DOHH2 (cell line): ENCODE measurements around the gene SCPEP1.
A peak's percentile ranks its signal among the peaks of the same experiment; 100 is the strongest.

Experiments
- EZH2phosphoT487 ChIP-seq: fragments of 200-600 bp; sonication (generic); IDR thresholded peaks from 2 replicates; pipeline ENCODE4 v1.6.1; 2017; ENCODE audit warnings: borderline replicate concordance, mild to moderate bottlenecking, antibody characterized with exemption, low read length, moderate library complexity, mixed read lengths
- TF ChIP-seq, protein P1 (sequence below): fragments of 200-600 bp; sonication (generic); IDR thresholded peaks from one replicate; pipeline ENCODE4 v1.5.1; 2014; ENCODE audit warnings: antibody characterized with exemption, mild to moderate bottlenecking, low read depth, low read length; ENCODE audit not compliant: poor library complexity, severe bottlenecking

DNA sequence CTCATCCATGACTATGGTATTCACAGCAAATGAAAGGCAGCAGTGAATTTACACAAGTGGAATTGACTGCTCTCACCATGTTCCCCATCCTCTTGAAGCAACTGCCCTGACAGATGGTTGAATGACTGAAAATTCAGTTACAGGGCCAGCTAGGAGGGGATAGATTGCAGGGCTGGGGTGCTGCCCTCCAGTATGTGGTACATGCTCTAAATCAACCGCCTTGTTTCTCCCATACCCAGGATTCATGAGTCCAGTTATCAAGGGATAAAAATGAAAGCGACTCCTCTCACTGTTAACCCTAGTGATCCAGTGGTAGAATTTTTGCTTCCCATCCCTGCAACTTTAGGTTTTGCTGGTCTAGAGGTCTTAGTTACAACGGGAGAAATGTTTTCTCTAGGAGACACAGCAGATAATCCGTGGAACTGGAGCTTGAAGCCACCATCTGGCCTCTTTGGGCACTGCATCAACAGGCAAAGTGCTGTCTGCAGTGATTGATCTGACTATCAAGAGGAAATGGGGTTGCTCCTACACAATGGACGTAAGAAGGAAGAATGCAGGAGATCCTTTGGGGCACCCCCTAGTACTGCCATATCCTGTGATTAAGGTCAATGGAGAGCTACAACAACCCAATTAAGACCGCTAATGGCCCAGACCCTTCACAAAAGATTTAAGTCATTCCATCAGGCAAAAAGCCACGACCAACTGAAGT is 32.0 kb downstream of the SCPEP1 start:
- TF ChIP-seq, protein P1, sequence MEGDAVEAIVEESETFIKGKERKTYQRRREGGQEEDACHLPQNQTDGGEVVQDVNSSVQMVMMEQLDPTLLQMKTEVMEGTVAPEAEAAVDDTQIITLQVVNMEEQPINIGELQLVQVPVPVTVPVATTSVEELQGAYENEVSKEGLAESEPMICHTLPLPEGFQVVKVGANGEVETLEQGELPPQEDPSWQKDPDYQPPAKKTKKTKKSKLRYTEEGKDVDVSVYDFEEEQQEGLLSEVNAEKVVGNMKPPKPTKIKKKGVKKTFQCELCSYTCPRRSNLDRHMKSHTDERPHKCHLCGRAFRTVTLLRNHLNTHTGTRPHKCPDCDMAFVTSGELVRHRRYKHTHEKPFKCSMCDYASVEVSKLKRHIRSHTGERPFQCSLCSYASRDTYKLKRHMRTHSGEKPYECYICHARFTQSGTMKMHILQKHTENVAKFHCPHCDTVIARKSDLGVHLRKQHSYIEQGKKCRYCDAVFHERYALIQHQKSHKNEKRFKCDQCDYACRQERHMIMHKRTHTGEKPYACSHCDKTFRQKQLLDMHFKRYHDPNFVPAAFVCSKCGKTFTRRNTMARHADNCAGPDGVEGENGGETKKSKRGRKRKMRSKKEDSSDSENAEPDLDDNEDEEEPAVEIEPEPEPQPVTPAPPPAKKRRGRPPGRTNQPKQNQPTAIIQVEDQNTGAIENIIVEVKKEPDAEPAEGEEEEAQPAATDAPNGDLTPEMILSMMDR, result peak; percentile 84
- no peak for TF ChIP-seq EZH2phosphoT487
